CD14-positive monocyte (primary cell): Measurements from ENCODE around the gene RXRG. TPM values are rescaled to one million over a fixed set of nuclear protein-coding genes. Genes with fewer than 3 reads are reported as not detected.

Experiments used
- DNase-seq, 3 donors: peaks; one replicate each; pipeline ENCODE4 v3.0.0-alpha.2; 2011 to 2022
- H2AFZ ChIP-seq: 2 replicates; pipeline ENCODE4 v1.6.0; 2012; ENCODE audit warnings: mild to moderate bottlenecking, low read depth, low read length, inconsistent platforms; ENCODE audit not compliant: insufficient read depth, poor library complexity, severe bottlenecking
- H3K27ac ChIP-seq, 2 donors: 1 replicate in 1 of 2; 2 replicates in 1 of 2; pipeline ENCODE4 v1.5.1; 2012 to 2013; ENCODE audit warnings: low read length in 2 of 2, control low read depth in 1 of 2, inconsistent platforms in 1 of 2, low read depth in 1 of 2, mild to moderate bottlenecking in 1 of 2
- H3K27me3 ChIP-seq, 2 donors: one replicate each; pipeline versions ENCODE4 v1.6.0 to v1.6.1; 2011 to 2013; ENCODE audit warnings: low read length in 2 of 2; ENCODE audit not compliant: control insufficient read depth in 2 of 2, insufficient read depth in 2 of 2
- H3K36me3 ChIP-seq, 2 donors: replicated peaks in 1 of 2; 1 replicate in 1 of 2; 2 replicates in 1 of 2; pipeline versions ENCODE4 v1.5.1 to v1.6.1; 2012 to 2013; ENCODE audit warnings: low read length in 2 of 2, control low read depth in 1 of 2, inconsistent platforms in 1 of 2, mild to moderate bottlenecking in 1 of 2; ENCODE audit not compliant: insufficient read depth in 2 of 2, control insufficient read depth in 1 of 2
- H3K4me1 ChIP-seq, 2 donors: 1 replicate in 1 of 2; 2 replicates in 1 of 2; pipeline versions ENCODE4 v1.5.1 to v1.6.1; 2012 to 2013; ENCODE audit warnings: low read length in 2 of 2, control low read depth in 1 of 2, inconsistent platforms in 1 of 2, mild to moderate bottlenecking in 1 of 2, moderate library complexity in 1 of 2; ENCODE audit not compliant: insufficient read depth in 2 of 2, control insufficient read depth in 1 of 2
- H3K4me2 ChIP-seq: replicated peaks from 2 replicates; pipeline ENCODE3; 2012; ENCODE audit warnings: low read length, moderate library complexity, mild to moderate bottlenecking; ENCODE audit not compliant: poor library complexity, severe bottlenecking; ENCODE audit errors: extremely low read depth
- H3K4me3 ChIP-seq, 3 experiments: fragments of 200-600 bp in 1 of 3; sonication (generic) in 1 of 3; replicated peaks in 1 of 3; 1 replicate in 2 of 3; 2 replicates in 1 of 3; pipeline ENCODE4 v1.5.1; 2011 to 2013; ENCODE audit warnings: low read length in 3 of 3, mild to moderate bottlenecking in 3 of 3, control low read depth in 2 of 3, low read depth in 2 of 3, inconsistent platforms in 1 of 3, moderate library complexity in 1 of 3
- H3K79me2 ChIP-seq: 2 replicates; pipeline ENCODE4 v1.6.0; 2012; ENCODE audit warnings: mild to moderate bottlenecking, control low read depth, inconsistent platforms, low read length, moderate library complexity; ENCODE audit not compliant: insufficient read depth
- H3K9ac ChIP-seq: 2 replicates; pipeline ENCODE4 v1.6.0; 2017; ENCODE audit warnings: low read length, mild to moderate bottlenecking; ENCODE audit not compliant: insufficient read depth, poor library complexity, severe bottlenecking
- H3K9me3 ChIP-seq, 2 donors: replicated peaks in 1 of 2; 1 replicate in 1 of 2; 2 replicates in 1 of 2; pipeline versions ENCODE4 v1.5.1 to v1.6.1; 2012 to 2013; ENCODE audit warnings: low read length in 2 of 2, control low read depth in 1 of 2; ENCODE audit not compliant: control insufficient read depth in 1 of 2, insufficient read depth in 1 of 2
- H4K20me1 ChIP-seq: 2 replicates; pipeline ENCODE4 v1.6.0; 2012; ENCODE audit warnings: mild to moderate bottlenecking, low read length, control low read depth, moderate library complexity; ENCODE audit not compliant: insufficient read depth
- H3K27ac Mint-ChIP-seq, 7 donors: one replicate each; pipeline ENCODE4 v1.8.0; 2020; ENCODE audit warnings: mild to moderate bottlenecking in 7 of 7, mixed read lengths in 7 of 7, moderate library complexity in 6 of 7, inconsistent platforms in 2 of 7
- H3K27me3 Mint-ChIP-seq, 3 donors: one replicate each; pipeline ENCODE4 v1.8.0; 2021 to 2022; ENCODE audit warnings: low read depth in 3 of 3, mild to moderate bottlenecking in 3 of 3, mixed read lengths in 3 of 3, moderate library complexity in 3 of 3, inconsistent platforms in 1 of 3
- H3K36me3 Mint-ChIP-seq, 2 donors: one replicate each; pipeline ENCODE4 v1.8.0; 2020; ENCODE audit warnings: mixed read lengths in 2 of 2, inconsistent platforms in 1 of 2, mild to moderate bottlenecking in 1 of 2
- H3K4me1 Mint-ChIP-seq: one replicate; pipeline ENCODE4 v1.8.0; 2020; ENCODE audit warnings: mild to moderate bottlenecking, mixed read lengths
- H3K4me3 Mint-ChIP-seq, 2 donors: one replicate each; pipeline ENCODE4 v1.8.0; 2020; ENCODE audit warnings: mild to moderate bottlenecking in 2 of 2, mixed read lengths in 2 of 2, moderate library complexity in 1 of 2
- H3K9me3 Mint-ChIP-seq, 7 donors: one replicate each; pipeline ENCODE4 v1.8.0; 2020 to 2022; ENCODE audit warnings: mixed read lengths in 7 of 7, mild to moderate bottlenecking in 6 of 7, moderate library complexity in 6 of 7, inconsistent platforms in 2 of 7
- WGBS: methylation state at CpG from one replicate; pipeline ENCODE4 v1.1.5; 2013; ENCODE audit warnings: missing lambda C conversion rate; ENCODE audit not compliant: insufficient coverage; 5-methylcytosine and 5-hydroxymethylcytosine counted together
- intact Hi-C, 2 donors: fragments of 100-400 bp; cut with micrococcal nuclease; formaldehyde crosslinking; loops; one replicate each; pipeline versions ENCODE4 v1.15.0 to v1.15.1; 2023
- polyA plus RNA-seq, 3 donors: library from polyadenylated mRNA; depleted of rRNA in 1 of 3; unstranded in 2 of 3; stranded (reverse) in 1 of 3; fragments of 300-500 nt in 2 of 3; fragments of >200 nt in 1 of 3; fragmentation: Illumina TruSeq in 2 of 3; gene quantifications; 1 replicate in 2 of 3; 2 replicates in 1 of 3; pipeline ENCODE4 v1.2.3, GENCODE V29; 2012 to 2021
- TF ChIP-seq, protein P1 (sequence below): fragments of 200-600 bp; IDR thresholded peaks from one replicate; pipeline ENCODE4 v1.8.0; 2022; ENCODE audit warnings: antibody characterized with exemption, mild to moderate bottlenecking

RXRG gene
- polyA plus RNA-seq, 3 donors, result not detected

DNA sequence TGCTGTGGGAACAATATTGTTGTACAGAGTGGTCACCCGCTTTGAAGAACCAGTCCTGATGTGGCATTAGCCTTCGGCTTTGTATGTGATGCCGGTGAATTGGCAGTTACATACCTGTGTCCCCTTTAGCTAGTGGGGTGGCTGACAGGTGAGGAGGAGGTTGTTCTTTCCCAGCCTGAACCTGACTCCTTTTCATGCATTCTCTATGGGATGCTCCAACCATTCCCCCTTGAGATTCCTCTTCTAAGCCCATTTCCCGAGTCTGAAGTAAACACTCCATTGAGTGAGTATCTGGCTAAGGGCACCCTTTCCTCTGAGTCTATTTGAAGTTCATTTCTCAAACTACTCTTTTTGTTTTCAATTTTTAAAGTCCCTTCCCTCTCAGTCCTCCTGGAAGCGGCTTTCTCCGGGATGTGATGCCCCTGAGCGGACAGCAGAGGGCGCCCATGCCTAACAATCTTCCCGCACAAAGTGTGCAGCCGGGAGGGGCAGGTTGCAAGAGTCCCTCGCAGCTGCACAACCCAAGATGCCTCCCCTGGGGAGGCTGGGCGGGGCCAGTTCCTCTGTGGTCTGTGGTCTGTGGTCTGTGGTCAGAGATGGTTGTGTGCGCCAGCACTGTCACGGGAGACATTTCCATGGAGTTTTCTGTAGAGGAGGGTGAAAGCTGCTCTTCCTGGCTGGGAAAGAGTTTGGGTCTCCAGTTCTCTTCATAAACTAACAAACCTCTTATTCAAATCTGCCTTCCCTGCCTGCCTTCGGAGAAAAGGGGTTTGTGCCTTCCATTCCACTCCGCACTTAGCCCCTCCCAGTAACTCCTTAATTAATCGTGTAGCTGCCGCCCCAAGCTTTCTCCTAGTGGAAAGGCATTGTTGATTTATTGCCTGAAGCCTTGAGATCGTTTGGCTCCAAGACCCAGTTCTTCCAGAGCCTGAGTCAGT, 52.0 kb downstream of the RXRG start:
- DNase-seq, result peak; percentile 90 to 95 (median 90)
- peaks cover 21% of the 10 kb centered on the region for H3K4me1 Mint-ChIP-seq
- Histone ChIP-seq H2AFZ (no peak overlapping the region), H3K4me2 (peak overlapping the region; percentile 60), H3K9ac (no peak overlapping the region), H3K36me3 (no peaks in the 10 kb centered on the region), H4K20me1 (no peaks in the 10 kb centered on the region), H3K79me2 (no peaks in the 10 kb centered on the region), H3K9me3 (no peaks in the 10 kb centered on the region), H3K4me3 (peak overlapping the region in 1 of 3 experiments; percentile 36), H3K27ac (no peak overlapping the region), H3K4me1 (peaks cover 15 to 17% of the 10 kb centered on the region in 2 donors), H3K27me3 (peaks cover 87 to 96% of the 10 kb centered on the region in 2 donors)
- 34% methylated on average over 7 of the region's 19 CpGs for WGBS
- TF ChIP-seq, protein P1, sequence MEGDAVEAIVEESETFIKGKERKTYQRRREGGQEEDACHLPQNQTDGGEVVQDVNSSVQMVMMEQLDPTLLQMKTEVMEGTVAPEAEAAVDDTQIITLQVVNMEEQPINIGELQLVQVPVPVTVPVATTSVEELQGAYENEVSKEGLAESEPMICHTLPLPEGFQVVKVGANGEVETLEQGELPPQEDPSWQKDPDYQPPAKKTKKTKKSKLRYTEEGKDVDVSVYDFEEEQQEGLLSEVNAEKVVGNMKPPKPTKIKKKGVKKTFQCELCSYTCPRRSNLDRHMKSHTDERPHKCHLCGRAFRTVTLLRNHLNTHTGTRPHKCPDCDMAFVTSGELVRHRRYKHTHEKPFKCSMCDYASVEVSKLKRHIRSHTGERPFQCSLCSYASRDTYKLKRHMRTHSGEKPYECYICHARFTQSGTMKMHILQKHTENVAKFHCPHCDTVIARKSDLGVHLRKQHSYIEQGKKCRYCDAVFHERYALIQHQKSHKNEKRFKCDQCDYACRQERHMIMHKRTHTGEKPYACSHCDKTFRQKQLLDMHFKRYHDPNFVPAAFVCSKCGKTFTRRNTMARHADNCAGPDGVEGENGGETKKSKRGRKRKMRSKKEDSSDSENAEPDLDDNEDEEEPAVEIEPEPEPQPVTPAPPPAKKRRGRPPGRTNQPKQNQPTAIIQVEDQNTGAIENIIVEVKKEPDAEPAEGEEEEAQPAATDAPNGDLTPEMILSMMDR, result peak; percentile 97
- H3K27ac Mint-ChIP-seq, result peak overlapping the region in 4 of 7 donors; percentile 54 to 82 (median 68)
- H3K9me3 Mint-ChIP-seq, result peaks cover 0 to 8% (median 0%) of the 10 kb centered on the region in 7 donors
- intact Hi-C loops, result loop anchor here (1.0 to 10.0 kb wide), 4 partner anchors 199 to 522 kb away; no protein-coding TSS in a partner anchor
- peak overlapping the region; percentile 55 to 79 for H3K4me3 Mint-ChIP-seq
- peaks cover 89 to 97% (median 96%) of the 10 kb centered on the region in 3 donors for H3K27me3 Mint-ChIP-seq
- no peaks in the 10 kb centered on the region for H3K36me3 Mint-ChIP-seq

DNA sequence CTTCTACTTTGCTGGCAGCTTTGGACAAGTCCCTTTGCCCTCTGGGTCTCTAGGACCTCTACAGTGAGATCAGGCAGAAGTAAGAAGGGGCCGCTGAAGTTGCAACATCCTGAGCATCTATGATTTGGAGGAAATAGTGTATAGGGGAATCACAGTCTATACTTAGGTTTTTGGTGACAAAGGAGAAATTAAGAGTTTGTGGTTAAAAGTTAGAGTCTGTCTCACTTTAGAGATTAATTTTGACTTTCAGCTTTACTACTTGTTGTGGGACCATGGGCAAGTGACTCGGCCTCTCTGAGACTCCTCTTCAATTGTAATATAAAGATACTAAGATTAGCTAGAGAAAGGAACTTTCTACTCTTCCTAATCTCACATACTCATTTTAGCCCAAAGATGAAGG, 55.3 kb downstream of the RXRG start:
- Histone ChIP-seq H2AFZ (no peak overlapping the region), H3K4me2 (no peak overlapping the region), H3K27ac (no peak overlapping the region), H3K27me3 (peaks cover 84 to 89% of the 10 kb centered on the region in 2 donors), H3K9me3 (no peaks in the 10 kb centered on the region), H3K4me1 (peaks cover 14 to 15% of the 10 kb centered on the region in 2 donors), H4K20me1 (no peaks in the 10 kb centered on the region), H3K36me3 (no peaks in the 10 kb centered on the region), H3K9ac (no peak overlapping the region), H3K4me3 (no peak overlapping the region), H3K79me2 (no peaks in the 10 kb centered on the region)
- TF ChIP-seq, protein P1, result no peak
- Mint-ChIP-seq H3K4me3 (peak overlapping the region in 1 of 2 donors; percentile 56), H3K36me3 (no peaks in the 10 kb centered on the region), H3K27ac (no peak overlapping the region), H3K27me3 (peaks cover 81 to 95% (median 91%) of the 10 kb centered on the region in 3 donors), H3K4me1 (peaks cover 14% of the 10 kb centered on the region), H3K9me3 (peaks cover 0 to 3% (median 0%) of the 10 kb centered on the region in 7 donors)
- WGBS, result 0% methylated on average over 1 of the region's 2 CpGs
- intact Hi-C loops, result loop anchor here (5.0 to 10.0 kb wide), 2 partner anchors 523 to 525 kb away; no protein-coding TSS in a partner anchor
- DNase-seq, result no peak
